ENCODE measurements around the gene LATS2. TPM values are rescaled to one million over a fixed set of nuclear protein-coding genes. Genes with fewer than 3 reads are reported as not detected.

Gene LATS2
- total and polyA plus RNA-seq, 2 of the 8 experiments (the other 6 are each of a cell fraction or from before 2014, with no cell fraction given): 8.3 to 26.2 TPM

GRCh38 chr13:21022056-21022979 is 39.1 kb downstream of the LATS2 start:
- H4K8ac ChIP-seq (ENCODE audit: extremely low read depth, insufficient read depth, low read length): no peak overlapping the region; the same call in 1 of the 2 replicates
- H3K79me1 ChIP-seq (ENCODE audit: low read depth, low read length): peaks cover 11% of the 10 kb centered on the region
- DNase-seq (ENCODE audit: low read depth in 1 of 2, low spot score in 2 of 2): no peak
- peaks cover 10 to 86% of the 10 kb centered on the region in 2 experiments for H3K79me2 ChIP-seq (ENCODE audit: control insufficient read depth in 1 of 2, insufficient read depth in 2 of 2, low read length in 2 of 2)
- H4K5ac ChIP-seq (ENCODE audit: insufficient read length, low read depth, low read length): no peak overlapping the region
- no peak overlapping the region for H3K18ac ChIP-seq (ENCODE audit: extremely low read depth, low read length)
- no peak overlapping the region for H2BK120ac ChIP-seq (replicated peaks; ENCODE audit: low read depth, low read length)
- H2BK20ac ChIP-seq (ENCODE audit: low read length): no peak overlapping the region
- H3K27ac ChIP-seq (ENCODE audit: low read depth, low read length): no peak overlapping the region
- H3K4ac ChIP-seq (replicated peaks; ENCODE audit: insufficient read length, low read depth, low read length): peak overlapping the region; percentile 27
- H3K9me3 ChIP-seq (ENCODE audit: insufficient read depth in 2 of 2, low read depth in 1 of 2, low read length in 1 of 2): no peaks in the 10 kb centered on the region
- no peak overlapping the region for H2BK5ac ChIP-seq (ENCODE audit: low read depth, low read length)
- peaks cover 0 to 4% (median 2%) of the 10 kb centered on the region in 4 experiments; a peak in 2 of 7 replicates for H3K4me1 ChIP-seq (replicated peaks in 1 of 4; ENCODE audit: control insufficient read depth in 3 of 4, insufficient read depth in 4 of 4, low read length in 3 of 4)
- H3K4me3 ChIP-seq (ENCODE audit: extremely low read depth in 1 of 4, insufficient read depth in 2 of 4, low read depth in 3 of 4, low read length in 4 of 4): no peak overlapping the region
- H3K23me2 ChIP-seq (ENCODE audit: low read depth, low read length): no peaks in the 10 kb centered on the region
- no peak overlapping the region for H3K14ac ChIP-seq (ENCODE audit: insufficient read length)
- WGBS, 2 experiments (ENCODE audit: extremely low coverage in 1 of 2, insufficient coverage in 1 of 2, insufficient read length in 1 of 2, insufficient replicate concordance in 2 of 2, low coverage in 1 of 2, low lambda C conversion rate in 2 of 2, missing lambda C conversion rate in 1 of 2): 87% methylated on average over 11 of the region's 11 CpGs; no CpG with 5 or more reads in 1 of the 2 experiments
- ChIA-PET POLR2A (ENCODE audit: partially characterized antibody) (interaction anchor here (1.0 to 3.2 kb wide), 4 partner anchors 10 to 69 kb away, joined by 3 to 15 read pairs (median 6); partner anchors contain the start of gene LATS2), CTCF (ENCODE audit: partially characterized antibody) (interaction anchor here (0.6 to 2.1 kb wide), 10 partner anchors 9 to 914 kb away, joined by 3 to 5 read pairs (median 4); no protein-coding TSS in a partner anchor)
- no peak overlapping the region for H3K9ac ChIP-seq (replicated peaks in 1 of 4; ENCODE audit: extremely low read depth in 1 of 4, low read depth in 3 of 4, low read length in 3 of 4)
- no peak overlapping the region for H3K23ac ChIP-seq (ENCODE audit: insufficient read length)
- FAIRE-seq: no peak
- peaks cover 0 to 3% (median 0%) of the 10 kb centered on the region in 4 experiments; a peak in 1 of 8 replicates for H3K36me3 ChIP-seq (ENCODE audit: control insufficient read depth in 2 of 4, insufficient read depth in 4 of 4, low read length in 3 of 4)
- H2BK12ac ChIP-seq (ENCODE audit: low read depth, low read length): no peak overlapping the region
- no peaks in the 10 kb centered on the region for H3K27me3 ChIP-seq (replicated peaks in 1 of 4; ENCODE audit: control insufficient read depth in 3 of 4, extremely low read depth in 1 of 4, insufficient read depth in 3 of 4, low read length in 3 of 4)
- no peak overlapping the region for H2AFZ ChIP-seq (ENCODE audit: low read length)
- H4K20me1 ChIP-seq (replicated peaks in 1 of 2; ENCODE audit: control insufficient read depth in 1 of 2, insufficient read depth in 2 of 2, low read length in 2 of 2): peaks cover 25% of the 10 kb centered on the region in 2 experiments
- H3K4me2 ChIP-seq (ENCODE audit: insufficient read depth in 1 of 2, low read depth in 2 of 2, low read length in 2 of 2): no peak overlapping the region; a peak in 1 of 4 replicates
- H3K56ac ChIP-seq (replicated peaks; ENCODE audit: insufficient read length, low read depth, low read length): no peak overlapping the region
- H4K91ac ChIP-seq (replicated peaks; ENCODE audit: insufficient read length, low read length): no peak overlapping the region
- H2AK5ac ChIP-seq (ENCODE audit: low read depth, low read length): no peak overlapping the region; the same call in 1 of the 2 replicates
- no peak overlapping the region for H2BK15ac ChIP-seq (ENCODE audit: low read length)
- no peak for TF ChIP-seq NRF1 (IDR thresholded peaks at IDR 0.05; ENCODE audit: low read depth, low read length)
- no peak for TF ChIP-seq SAP30 (IDR thresholded peaks at IDR 0.05; ENCODE audit: insufficient read depth, insufficient replicate concordance, low read length)
